ENCODE results near the gene PYGO2.

Gene PYGO2

DNA sequence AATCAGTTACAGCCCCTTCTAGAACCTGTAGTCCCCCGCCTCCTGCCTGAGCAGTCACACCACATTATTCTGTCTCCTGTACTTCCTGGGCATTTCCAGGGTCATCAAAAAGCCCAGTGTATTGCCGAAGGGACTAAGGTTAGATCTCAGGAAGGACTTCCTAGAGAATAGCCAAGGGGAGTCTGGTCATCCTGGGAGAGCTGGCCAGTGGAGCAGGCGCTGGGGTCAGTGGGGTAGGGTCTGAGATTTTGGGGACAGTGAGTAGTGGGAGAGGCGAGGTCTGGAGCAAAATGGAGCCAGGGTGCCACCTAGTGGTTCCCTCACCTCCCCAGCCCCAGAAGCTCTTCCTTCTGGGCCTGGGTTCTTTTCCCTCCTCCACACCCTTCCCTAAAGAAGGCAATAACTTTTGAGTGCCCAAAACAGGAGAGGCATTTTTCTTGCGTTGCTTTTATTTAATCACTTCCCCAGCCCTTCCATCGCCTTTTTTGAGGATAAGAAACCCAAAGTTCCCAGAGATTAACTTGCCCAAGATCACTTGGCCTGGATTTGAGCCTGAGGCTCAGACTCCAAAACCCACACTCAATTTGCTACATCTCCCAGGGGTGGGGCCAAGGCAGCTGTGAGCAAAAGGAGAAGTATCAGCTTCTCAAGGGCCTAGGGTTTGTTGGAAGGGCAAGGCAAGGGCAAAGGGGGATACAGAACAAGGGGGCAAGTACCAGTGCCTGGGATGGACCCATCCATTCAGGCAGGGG, 17.8 kb downstream of the PYGO2 start:
- DNase-seq, result peak; percentile 28

DNA sequence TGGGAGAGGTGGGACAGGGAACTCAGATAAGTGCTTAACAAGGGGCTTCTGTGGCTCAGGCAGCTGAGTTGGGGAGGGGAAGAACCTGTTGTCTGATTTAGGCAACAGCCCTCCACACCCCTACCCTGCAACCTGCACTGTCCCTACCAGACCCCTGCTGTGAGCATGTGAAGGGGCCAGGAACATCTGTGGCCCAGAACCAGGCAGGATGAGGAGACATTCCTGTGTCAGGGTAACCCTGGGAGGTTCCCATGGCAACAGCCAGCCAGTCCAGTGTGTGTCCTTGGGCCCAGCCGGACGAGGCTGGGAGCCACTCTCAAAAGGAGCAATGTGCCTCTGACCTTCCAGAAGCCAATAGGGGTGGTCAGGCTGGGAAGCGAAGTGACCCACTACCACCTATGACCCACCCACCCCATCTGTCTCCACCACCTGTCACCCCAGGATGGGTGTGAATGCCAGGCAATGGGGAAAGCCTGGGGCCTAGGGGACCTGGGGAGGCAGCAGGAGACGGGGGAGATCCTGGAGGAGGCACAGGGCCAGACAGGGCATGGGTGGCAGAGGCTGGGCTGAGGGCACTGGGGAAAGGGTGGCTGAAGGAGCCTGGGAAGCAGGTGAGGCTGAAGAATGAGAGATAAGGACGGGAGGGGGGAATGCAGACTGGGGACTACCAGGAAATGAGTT, 20.1 kb downstream of the PYGO2 start:
- no peak for DNase-seq

- no peak for DNase-seq
Observed at GRCh38 chr1:154940651-154941194, 20.9 kb downstream of the PYGO2 start.

GRCh38 chr1:154940213-154940560, 21.4 kb downstream of the PYGO2 start:
- no peak for DNase-seq

DNA sequence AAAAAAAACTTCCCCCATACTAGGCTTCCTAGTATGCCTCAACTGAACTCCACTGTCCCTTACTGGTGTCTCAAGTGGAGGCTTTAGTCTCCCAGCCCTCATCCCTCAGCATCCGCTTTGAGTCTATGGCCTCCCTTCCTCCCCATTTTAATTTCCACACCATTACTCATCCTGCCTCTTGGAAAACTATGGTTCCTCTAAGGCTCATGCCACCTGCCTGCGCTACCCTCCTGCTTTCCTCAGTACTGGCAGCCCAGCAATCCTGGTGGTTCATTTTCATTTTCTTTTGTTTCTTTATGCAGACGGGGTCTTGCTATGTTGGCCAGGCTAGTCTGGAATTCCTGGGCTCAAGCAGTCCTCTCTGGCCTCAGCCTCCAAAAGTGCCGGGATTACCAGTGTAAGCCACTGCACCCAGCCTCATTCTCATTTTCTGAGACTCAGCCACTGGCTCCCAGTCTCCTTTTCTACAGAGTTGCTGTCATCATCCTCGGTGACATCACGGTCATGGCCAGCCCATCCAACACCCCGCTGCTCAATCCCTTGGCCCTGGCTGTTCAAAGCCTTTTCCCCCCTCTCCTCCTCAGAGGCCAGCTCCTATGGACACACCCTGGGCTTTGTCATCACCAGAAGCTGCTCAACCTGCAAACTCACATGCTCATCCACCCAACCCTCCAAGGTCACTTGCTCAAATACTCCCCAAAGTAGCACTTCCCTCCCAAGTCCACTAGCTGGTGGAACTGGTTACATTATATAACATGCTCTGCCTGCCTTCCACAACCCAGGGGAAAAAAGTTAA, 22.8 kb downstream of the PYGO2 start:
- DNase-seq, result no peak

DNA sequence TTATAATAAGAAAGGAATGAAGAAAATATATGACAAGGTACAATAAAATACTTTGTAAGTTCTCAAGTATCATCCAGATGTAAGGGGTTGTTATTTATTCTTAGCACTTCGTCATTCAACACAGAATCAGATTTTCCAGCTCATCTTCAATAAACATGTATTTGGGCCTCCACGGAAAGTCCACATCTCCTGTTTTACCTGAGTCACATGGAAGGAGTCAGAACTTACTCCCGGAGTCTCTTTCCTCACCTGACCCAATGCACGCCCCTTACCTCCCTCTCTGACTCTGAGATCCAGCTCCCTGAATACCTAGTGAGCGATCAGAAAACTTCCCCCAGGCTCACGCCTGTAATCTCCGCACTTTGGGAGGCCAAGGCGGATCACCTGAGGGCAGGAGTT, 23.6 kb downstream of the PYGO2 start:
- DNase-seq, result no peak

GRCh38 chr1:154937085-154937987, 24.2 kb downstream of the PYGO2 start:
- DNase-seq, result peak; percentile 95

GRCh38 chr1:154936555-154937084, 25.0 kb downstream of the PYGO2 start, which contains the start of gene PMVK:
PMVK (minus strand) TSS chr1:154936719; CDS start chr1:154936685, 34 bp downstream.
- peak; percentile 97 for DNase-seq

DNA sequence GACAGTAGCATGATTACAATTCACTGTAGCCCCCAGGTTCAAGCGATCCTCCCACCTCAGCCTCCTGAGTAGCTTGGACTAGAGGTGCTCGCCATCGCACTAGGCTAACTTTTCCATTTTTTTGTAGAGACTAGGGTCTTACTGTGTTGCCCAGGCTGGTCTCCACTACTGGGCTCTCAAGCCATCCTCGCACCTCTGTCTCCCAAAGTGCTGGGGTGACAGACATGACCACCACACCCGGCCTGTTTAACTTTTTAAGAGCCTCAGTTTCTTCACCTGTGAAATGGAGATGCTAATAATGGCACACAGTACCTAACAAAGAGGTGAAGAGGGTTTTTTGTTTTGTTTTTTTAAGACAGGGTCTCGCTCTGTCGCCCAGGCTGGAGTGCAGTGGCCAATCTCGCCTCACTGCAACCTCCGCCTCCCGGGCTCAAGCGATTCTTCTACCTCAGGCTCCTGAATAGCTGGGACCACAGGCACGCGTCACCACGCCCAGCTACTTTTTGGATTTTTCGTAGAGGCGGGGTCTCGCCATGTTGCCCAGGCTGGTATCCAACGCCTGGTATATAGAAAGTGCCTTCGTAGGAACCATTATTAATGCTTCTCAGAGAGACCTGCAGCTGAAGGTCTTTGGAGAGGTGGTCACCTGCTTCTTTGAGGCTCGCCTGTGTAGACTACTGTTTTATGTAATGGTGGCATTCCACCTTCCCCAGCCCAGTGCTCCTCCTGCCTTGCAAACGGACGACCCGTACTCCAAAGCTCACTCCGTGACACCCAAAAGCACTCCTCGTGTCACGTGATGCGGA, 25.6 kb downstream of the PYGO2 start:
- no peak for DNase-seq

GRCh38 chr1:154934358-154934948, 27.1 kb downstream of the PYGO2 start:
- no peak for DNase-seq

DNA sequence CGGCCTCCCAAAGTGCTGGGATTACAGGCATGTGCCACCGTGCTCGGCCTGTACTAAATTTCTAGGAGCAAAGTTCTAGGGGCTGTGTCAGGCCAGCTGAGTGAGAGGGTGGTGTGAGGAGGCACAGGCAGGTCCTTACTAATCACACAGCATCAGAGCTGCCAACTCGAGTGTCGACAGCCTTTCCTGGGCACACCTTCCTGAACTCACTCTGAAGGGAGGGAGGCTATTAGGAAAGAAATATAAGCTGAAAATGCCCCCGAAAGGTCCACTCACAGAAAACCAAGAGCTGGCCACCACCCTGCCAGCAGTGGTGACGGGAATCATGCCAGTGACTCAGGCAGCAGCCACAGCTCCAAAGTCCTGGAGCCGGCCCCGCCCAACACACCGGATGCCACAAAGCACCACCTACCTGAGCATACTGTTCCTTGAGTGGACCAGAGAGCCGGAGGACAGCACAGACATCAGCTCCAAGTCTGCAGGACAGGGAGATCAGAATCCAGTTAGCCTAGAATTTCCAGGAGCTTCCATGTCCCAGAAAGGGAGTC, 29.6 kb downstream of the PYGO2 start:
- no peak for DNase-seq

- DNase-seq, result no peak
Observed at GRCh38 chr1:154926201-154926600, 35.4 kb downstream of the PYGO2 start.

DNA sequence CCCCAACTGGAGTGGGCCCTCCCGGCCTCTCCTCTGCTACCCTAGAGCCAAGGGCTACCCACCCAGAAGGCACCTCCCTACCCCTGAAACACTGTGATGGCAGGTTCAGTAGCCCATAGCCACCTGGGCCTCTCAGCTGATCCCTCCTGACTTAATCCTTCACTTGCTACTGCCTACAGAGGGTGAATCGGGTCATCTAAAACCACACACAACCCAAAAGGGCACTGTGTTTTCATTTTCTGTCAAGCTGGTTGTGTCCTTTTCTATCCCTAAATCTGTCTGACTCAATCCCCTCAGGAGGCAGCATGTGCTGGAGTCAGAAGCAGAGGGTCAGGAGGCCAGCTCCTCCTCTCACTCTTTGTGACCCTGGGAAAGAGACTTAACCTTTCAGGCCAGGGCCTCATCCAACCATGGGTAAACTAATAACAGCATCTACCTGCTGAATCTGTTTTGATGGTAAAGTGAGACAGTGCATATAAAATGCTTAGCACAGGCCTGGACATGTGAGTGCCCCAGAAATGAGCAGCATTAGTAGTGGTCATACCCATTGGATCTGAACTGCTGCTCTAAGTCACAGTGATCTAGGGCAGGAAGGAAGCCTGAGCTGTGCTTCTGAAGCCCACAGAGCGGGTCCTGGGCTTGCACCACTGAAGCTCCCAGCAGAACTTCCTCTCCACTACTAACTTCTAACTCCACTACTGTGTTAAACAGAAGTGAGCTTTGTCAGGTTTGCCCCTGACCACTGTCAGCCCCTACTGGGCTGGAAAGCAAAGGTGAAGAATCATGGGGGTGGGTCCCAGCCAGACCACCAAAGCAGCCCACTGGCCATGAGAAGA, 36.0 kb downstream of the PYGO2 start:
- DNase-seq, result no peak

DNA sequence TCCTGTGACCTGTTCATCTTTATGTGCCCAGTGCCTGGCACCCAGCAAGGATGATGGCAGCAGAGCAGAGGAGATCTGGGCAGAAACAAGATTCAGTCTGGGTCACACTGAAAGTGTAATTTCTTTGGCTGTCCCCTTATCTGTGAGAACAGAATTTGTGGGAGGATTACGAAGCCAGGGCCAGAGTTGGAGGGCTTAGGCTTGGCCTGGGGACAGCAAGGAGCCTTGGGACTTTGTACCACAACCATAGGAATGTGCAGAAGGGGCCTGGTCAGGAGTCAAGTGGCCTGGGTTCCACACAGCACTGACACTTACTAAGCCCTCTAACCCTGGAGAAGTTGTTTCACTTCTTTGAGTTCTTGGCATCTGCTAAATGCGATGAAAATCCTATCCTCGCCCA, 37.9 kb downstream of the PYGO2 start:
- DNase-seq, result no peak

DNA sequence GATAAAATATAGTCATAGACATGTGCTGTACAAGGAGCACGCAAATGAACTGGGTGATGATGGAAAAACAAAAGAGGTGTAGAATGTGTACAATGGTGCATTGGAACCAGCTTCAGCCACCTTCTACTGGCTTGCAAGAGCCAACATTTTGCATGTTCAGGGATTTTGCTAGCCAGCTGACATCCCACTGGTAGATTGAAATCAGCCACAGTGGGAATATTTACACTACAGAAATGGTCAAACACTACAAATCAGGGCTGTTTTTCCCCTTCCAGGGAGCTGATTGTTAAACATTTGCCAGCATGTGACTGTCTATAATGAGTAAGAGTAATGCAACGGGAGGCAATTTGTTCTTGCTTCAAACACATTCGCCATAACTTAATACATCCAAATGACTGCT, 48.3 kb downstream of the PYGO2 start:
- DNase-seq, result no peak

DNA sequence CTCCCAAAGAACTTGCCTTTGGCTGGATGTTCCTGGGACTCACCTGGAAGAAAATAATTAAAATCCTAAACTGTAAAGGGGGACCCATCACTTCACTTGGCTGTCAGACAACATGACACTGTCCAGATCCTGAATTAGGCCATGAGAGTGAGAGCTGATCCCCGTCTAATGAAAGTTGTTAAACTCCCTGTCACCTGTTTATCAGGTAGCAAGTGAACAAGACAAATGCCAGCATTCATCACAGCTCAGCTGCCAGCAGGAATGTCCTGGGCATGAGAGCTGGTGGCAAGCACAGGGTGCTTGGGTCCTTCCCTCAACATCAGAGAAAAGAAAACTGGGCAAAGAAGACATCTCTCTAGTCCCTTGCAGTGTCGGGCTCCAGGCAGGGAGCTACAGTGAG, 48.8 kb downstream of the PYGO2 start:
- no peak for DNase-seq

GRCh38 chr1:154911691-154912550, 49.7 kb downstream of the PYGO2 start:
- DNase-seq, result no peak

DNA sequence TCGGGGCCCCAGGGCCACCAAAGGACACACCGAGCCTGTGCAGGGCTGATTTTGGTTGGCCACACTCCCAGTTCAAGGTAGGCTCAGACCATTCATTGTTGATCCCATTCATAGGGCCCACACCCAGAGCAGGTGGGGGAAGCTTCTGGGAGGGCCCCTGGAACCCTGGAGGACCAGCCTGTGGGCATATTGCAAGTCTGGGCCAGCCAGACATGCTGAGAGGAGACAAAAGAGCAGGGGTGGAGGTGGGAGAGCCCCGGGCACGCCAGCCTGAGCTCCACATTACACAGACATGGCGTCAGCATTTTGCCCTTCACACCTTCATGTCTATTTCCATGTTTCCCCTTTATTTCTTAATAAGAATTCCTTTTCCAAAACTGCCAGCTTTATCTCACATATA, 50.7 kb downstream of the PYGO2 start:
- no peak for DNase-seq
